Measurements from ENCODE around the gene IFT22.

Gene IFT22

GRCh38 chr7:101340379-101340778 is 18.8 kb upstream of the IFT22 start:
- no peak for TF ChIP-seq CTCF (IDR thresholded peaks at IDR 0.05; ENCODE audit: extremely low read depth, missing control alignments)
- DNase-seq (ENCODE audit: low spot score), result no peak

- no peak for TF ChIP-seq CTCF (IDR thresholded peaks at IDR 0.05; ENCODE audit: extremely low read depth, missing control alignments)
- no peak for DNase-seq (ENCODE audit: low spot score)
Observed at GRCh38 chr7:101333912-101334311, 12.3 kb upstream of the IFT22 start.

- DNase-seq (ENCODE audit: low spot score), result no peak
- no peak for TF ChIP-seq CTCF (IDR thresholded peaks at IDR 0.05; ENCODE audit: extremely low read depth, missing control alignments)
Observed at GRCh38 chr7:101332026-101332425, 10.4 kb upstream of the IFT22 start.

- no peak for DNase-seq (ENCODE audit: low spot score)
- TF ChIP-seq CTCF (IDR thresholded peaks at IDR 0.05; ENCODE audit: extremely low read depth, missing control alignments), result no peak
Observed at GRCh38 chr7:101330011-101330484, 8.4 kb upstream of the IFT22 start.

GRCh38 chr7:101328159-101328558 is 6.5 kb upstream of the IFT22 start:
- no peak for DNase-seq (ENCODE audit: low spot score)
- TF ChIP-seq CTCF (IDR thresholded peaks at IDR 0.05; ENCODE audit: extremely low read depth, missing control alignments), result no peak

GRCh38 chr7:101319401-101319800 is 2.2 kb downstream of the IFT22 start:
- no peak for DNase-seq (ENCODE audit: low spot score)
- no peak for TF ChIP-seq CTCF (IDR thresholded peaks at IDR 0.05; ENCODE audit: extremely low read depth, missing control alignments)

GRCh38 chr7:101315336-101315735 is 6.3 kb downstream of the IFT22 start:
- TF ChIP-seq CTCF (IDR thresholded peaks at IDR 0.05; ENCODE audit: extremely low read depth, missing control alignments), result peak; percentile 42
- DNase-seq (ENCODE audit: low spot score), result peak; percentile 67
